Choroid plexus epithelial cell (primary cell): ENCODE data around the gene TRIM44.
"Not testable (repeated sequence)": the region's sequence is repeated elsewhere in the genome, so short reads cannot be mapped to it uniquely, and the experiment has no call there.

Experiments
- DNase-seq: peaks from one replicate; pipeline ENCODE4 v3.0.0-alpha.2; 2010; ENCODE audit warnings: low read depth
- H3K4me3 ChIP-seq: 2 replicates; pipeline ENCODE4 v1.5.1; 2011; ENCODE audit warnings: low read depth, mild to moderate bottlenecking, control low read depth, low read length, moderate library complexity
- CTCF ChIP-seq: conservative IDR thresholded peaks from 2 replicates; pipeline ENCODE4 v1.5.1; 2011; ENCODE audit warnings: low read depth, mild to moderate bottlenecking, control low read depth, inconsistent platforms, low read length, moderate library complexity

The TRIM44 gene

GRCh38 chr11:35857922-35858321 lies 195.3 kb downstream of the TRIM44 start:
- no peak for TF ChIP-seq CTCF
- H3K4me3 ChIP-seq, result no peak overlapping the region
- no peak for DNase-seq

DNA sequence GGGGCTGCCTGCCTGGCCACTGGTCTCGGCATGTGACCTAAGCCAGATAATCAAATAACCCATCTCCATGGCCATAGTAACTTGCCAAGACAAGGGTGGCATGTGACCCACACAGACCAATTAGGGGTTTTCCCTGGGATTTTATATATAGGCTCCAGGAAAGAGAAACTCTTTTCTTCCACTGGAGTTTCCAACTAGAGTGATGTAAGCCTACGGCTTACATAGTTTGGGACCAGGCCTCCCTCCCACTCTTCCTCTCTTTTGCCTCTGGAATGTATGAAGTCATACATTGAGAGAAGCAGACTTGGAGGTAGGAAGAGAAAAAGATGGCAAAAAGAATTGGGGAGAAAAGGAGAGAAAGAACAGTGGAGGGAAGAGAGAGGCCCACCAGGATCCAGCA lies 196.7 kb downstream of the TRIM44 start:
- TF ChIP-seq CTCF, result no peak
- peak; percentile 24 for DNase-seq
- H3K4me3 ChIP-seq, result no peak overlapping the region

DNA sequence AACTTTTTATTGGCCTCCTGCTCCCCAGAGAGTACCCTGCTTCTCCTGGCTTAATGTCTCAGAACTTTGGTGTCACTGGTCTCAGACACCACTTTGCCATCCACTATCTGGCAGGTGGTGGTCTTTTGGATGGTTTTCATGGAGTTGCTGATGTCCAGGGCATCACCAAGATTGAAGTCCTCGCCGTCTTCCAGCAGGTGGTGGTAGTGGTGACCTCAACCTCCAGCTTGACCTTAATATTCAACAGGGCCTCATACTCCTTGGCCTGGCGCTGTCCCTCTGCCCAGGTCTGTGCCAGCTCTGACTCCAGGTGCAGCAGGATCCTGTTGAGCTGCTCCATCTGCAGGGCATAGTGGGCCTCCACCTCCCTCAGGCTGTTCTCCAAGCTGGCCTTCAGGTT lies 197.6 kb downstream of the TRIM44 start:
- DNase-seq, H3K4me3 ChIP-seq: not testable (repeated sequence)

DNA sequence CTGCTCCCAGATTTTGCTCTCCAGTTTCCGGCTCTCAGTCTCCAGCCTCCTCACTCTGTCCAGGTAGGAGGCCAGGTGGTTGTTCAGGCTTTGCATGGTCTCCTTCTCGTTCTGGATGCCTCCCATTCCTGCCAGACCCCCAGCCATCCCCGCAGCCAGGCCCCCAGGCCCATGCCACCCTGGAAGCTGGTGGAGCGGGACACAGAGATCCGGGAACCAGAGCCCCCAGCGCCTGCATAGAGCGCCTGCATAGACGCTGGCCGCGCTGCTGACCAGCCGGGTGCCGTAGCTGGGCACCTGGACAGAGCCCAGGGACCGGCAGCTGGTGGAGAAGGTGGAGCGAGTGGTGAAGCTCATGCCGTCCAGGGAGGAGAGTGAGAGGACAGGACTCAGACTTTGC lies 198.6 kb downstream of the TRIM44 start:
- no peak for DNase-seq
- no peak overlapping the region for H3K4me3 ChIP-seq
- no peak for TF ChIP-seq CTCF

GRCh38 chr11:35862666-35863065 lies 200.1 kb downstream of the TRIM44 start:
- no peak for DNase-seq
- no peak for TF ChIP-seq CTCF

GRCh38 chr11:35864131-35864530 lies 201.6 kb downstream of the TRIM44 start:
- no peak for DNase-seq
- no peak for TF ChIP-seq CTCF
- H3K4me3 ChIP-seq, result no peak overlapping the region

More at GRCh38 chr11:35862666-35863065, 200.1 kb downstream of the TRIM44 start:
- H3K4me3 ChIP-seq, result no peak overlapping the region

DNA sequence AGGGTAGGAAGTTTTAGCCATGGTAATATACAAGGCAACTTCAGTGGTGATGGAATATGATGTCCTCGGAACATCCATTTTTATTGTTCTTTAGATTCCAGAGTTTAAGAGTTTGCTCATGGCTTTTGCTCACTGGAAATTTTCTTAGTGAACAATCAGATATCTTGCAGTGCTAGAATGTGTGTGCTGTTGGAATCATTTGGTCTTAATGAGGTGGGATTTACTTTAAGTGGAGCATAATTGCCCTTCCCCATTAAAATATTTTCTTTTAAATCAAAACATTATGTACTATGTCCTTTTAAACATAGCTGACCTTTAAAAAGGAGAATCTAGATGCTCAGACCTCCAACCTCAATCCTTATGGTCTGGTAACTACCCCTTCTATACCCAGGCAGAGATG lies 204.0 kb downstream of the TRIM44 start:
- TF ChIP-seq CTCF, result no peak
- DNase-seq, result no peak
- no peak overlapping the region for H3K4me3 ChIP-seq
